GM19452 (cell line): ENCODE measurements around the gene FAM168B.

Experiments used
- ATAC-seq: cut with Tn5 transposase; IDR thresholded peaks from one replicate; pipeline ENCODE4 v1.9.1; 2021; ENCODE audit not compliant: unreplicated experiment

FAM168B gene

GRCh38 chr2:131027566-131028528, 65.4 kb downstream of the FAM168B start:
- ATAC-seq: no peak

- no peak for ATAC-seq
These were observed 66.3 kb downstream of the FAM168B start for GRCh38 chr2:131026919-131027318.

- no peak for ATAC-seq
These were observed 69.5 kb downstream of the FAM168B start for GRCh38 chr2:131023758-131024157.

- no peak for ATAC-seq
These were observed 70.5 kb downstream of the FAM168B start for GRCh38 chr2:131022731-131023130.

- ATAC-seq: no peak
These were observed 76.2 kb downstream of the FAM168B start for GRCh38 chr2:131016826-131017741.

GRCh38 chr2:131015764-131016163, 77.5 kb downstream of the FAM168B start:
- ATAC-seq: no peak

GRCh38 chr2:131014141-131014540, 79.1 kb downstream of the FAM168B start:
- no peak for ATAC-seq

GRCh38 chr2:131011486-131011885, 81.8 kb downstream of the FAM168B start:
- ATAC-seq: no peak

- ATAC-seq: no peak
These were observed 82.7 kb downstream of the FAM168B start for GRCh38 chr2:131010566-131010965.

GRCh38 chr2:131009713-131010475, 83.4 kb downstream of the FAM168B start:
- ATAC-seq: no peak

GRCh38 chr2:131008967-131009366, 84.3 kb downstream of the FAM168B start:
- no peak for ATAC-seq

GRCh38 chr2:131006561-131006960, 86.7 kb downstream of the FAM168B start:
- no peak for ATAC-seq

- ATAC-seq: no peak
These were observed 87.9 kb downstream of the FAM168B start for GRCh38 chr2:131005216-131005935.

- no peak for ATAC-seq
These were observed 88.6 kb downstream of the FAM168B start for GRCh38 chr2:131004446-131005209.

GRCh38 chr2:130998561-130998960, 94.7 kb downstream of the FAM168B start:
- no peak for ATAC-seq
